ENCODE data around the gene MTMR10. TPM values are rescaled to one million over a fixed set of nuclear protein-coding genes. Genes with fewer than 3 reads are reported as not detected.
A peak's percentile ranks its signal among the peaks of the same experiment; 100 is the strongest.

MTMR10 gene
- total and polyA plus RNA-seq, 8 donors: 27.0 to 34.3 (median 31.2) TPM

DNA sequence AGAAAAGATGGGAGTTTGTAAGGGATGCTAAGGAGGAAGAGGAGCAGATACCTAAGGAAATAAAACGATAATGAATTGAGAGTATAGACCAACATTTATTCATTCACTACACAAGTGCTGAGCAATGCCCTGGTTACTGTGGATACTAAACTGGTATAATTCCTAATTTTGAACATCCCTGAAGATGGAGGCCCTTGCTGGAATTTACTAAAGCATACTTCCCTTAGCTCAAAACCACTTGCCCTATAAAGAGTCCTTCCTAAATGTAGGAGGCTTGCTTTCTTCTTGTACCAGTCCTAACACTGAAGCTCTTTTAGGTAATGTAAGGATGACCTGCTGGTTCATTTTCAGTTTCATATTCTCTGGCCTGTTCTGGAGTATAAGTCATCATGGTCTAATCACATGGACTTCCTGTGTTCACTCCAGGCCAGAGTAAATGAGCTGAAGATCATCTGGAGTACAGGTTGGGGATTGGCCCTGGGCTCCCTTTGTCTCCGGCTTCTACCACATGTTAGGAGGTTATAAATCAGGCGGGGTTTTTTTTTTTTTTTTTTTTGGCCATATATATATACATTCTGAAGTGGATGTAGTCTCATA, 40.1 kb upstream of the MTMR10 start:
- TF ChIP-seq CTCF (IDR thresholded peaks at IDR 0.05): no peak
- Histone ChIP-seq H3K27ac (no peak overlapping the region), H3K4me1 (no peaks in the 10 kb centered on the region), H3K36me3 (no peaks in the 10 kb centered on the region), H3K9me3 (no peaks in the 10 kb centered on the region), H3K4me3 (no peak overlapping the region), H3K27me3 (no peaks in the 10 kb centered on the region)
- DNase-seq: no peak
- intact Hi-C loops (cut with DNase I): no loop called here
- ATAC-seq: no peak

DNA sequence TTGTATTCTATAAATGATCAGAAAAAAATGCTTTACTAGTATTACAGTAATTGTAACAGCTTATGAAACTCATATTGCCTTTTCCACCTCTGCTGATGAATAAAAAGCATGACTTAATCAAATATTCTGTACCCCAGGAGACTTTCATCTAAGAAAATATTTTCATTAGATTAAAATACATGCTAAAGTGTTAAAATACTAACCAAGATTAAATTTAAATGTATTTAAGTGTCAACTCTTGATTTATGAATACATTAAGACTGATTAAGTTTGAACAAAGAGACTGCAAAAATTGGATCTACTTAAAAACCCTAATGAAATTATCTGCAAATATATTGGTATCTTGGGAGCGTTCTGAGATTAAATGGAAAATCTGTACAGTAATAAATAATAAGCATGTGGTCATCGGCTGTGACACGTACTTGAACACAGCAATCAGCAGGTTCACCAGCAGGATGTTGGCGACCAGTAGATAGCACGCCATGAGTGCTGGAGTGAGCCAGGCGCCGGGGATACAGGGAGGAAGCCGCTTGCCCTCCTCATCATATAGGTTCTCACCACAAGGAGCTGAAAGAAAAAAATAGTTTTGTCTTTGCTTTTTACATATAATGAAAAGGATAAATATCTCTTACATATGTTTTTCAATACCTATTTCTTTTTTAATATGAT, 36.6 kb upstream of the MTMR10 start:
- H3K4me1 ChIP-seq: peaks cover 0 to 5% of the 10 kb centered on the region in 2 donors
- no peak for DNase-seq
- H3K27me3 ChIP-seq: no peaks in the 10 kb centered on the region
- H3K27ac ChIP-seq: no peak overlapping the region
- H3K9me3 ChIP-seq: no peaks in the 10 kb centered on the region
- TF ChIP-seq CTCF (IDR thresholded peaks at IDR 0.05): no peak
- no peak for ATAC-seq
- intact Hi-C loops (cut with DNase I): no loop called here
- H3K36me3 ChIP-seq: no peaks in the 10 kb centered on the region
- H3K4me3 ChIP-seq: no peak overlapping the region

- no peak for ATAC-seq
- no peaks in the 10 kb centered on the region for H3K27me3 ChIP-seq
- intact Hi-C loops (cut with DNase I): no loop called here
- H3K27ac ChIP-seq: no peak overlapping the region
- H3K9me3 ChIP-seq: no peaks in the 10 kb centered on the region
- H3K36me3 ChIP-seq: no peaks in the 10 kb centered on the region
- no peak for DNase-seq
- TF ChIP-seq CTCF (IDR thresholded peaks at IDR 0.05): no peak
- no peak overlapping the region for H3K4me3 ChIP-seq
- peaks cover 0 to 5% of the 10 kb centered on the region in 2 donors for H3K4me1 ChIP-seq
These were observed 34.6 kb upstream of the MTMR10 start for GRCh38 chr15:31025996-31026395.

DNA sequence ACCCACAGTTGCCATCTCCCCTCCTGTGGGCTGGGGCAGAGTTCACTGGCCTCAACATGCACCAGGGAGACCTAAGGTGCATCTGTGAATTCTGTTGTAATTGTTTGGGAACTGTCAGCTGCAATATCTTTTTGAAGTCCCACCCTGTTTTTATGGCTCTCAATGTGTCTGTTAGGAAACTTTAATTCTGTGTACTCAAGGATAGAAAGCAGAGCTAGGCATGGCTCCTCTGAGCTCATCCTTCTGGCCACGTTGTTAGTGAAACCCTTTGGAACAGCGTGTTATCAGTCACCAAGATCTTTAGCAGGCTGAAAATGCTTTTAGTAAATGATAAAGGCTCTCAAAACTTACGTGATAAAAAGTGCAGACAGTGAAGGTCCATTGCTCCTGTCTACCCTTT, 33.6 kb upstream of the MTMR10 start:
- DNase-seq (no peak), ATAC-seq (no peak)
- Histone ChIP-seq H3K4me3 (no peak overlapping the region), H3K9me3 (no peaks in the 10 kb centered on the region), H3K36me3 (no peaks in the 10 kb centered on the region), H3K4me1 (peaks cover 0 to 5% of the 10 kb centered on the region in 2 donors), H3K27me3 (no peaks in the 10 kb centered on the region), H3K27ac (no peak overlapping the region)
- no peak for TF ChIP-seq CTCF (IDR thresholded peaks at IDR 0.05)
- intact Hi-C loops (cut with DNase I): no loop called here

GRCh38 chr15:31024330-31024729, 32.9 kb upstream of the MTMR10 start:
- peaks cover 0 to 5% of the 10 kb centered on the region in 2 donors for H3K4me1 ChIP-seq
- ATAC-seq: peak; percentile 58
- H3K4me3 ChIP-seq: no peak overlapping the region
- no peaks in the 10 kb centered on the region for H3K27me3 ChIP-seq
- no peaks in the 10 kb centered on the region for H3K9me3 ChIP-seq
- H3K27ac ChIP-seq: no peak overlapping the region
- intact Hi-C loops (cut with DNase I): no loop called here
- TF ChIP-seq CTCF (IDR thresholded peaks at IDR 0.05): no peak
- H3K36me3 ChIP-seq: no peaks in the 10 kb centered on the region
- DNase-seq: no peak
